C4-2B (cell line): ENCODE data around the gene DZIP1L.

ENCODE experiments used
- ZFX ChIP-seq: fragments of 450-650 bp; IDR thresholded peaks from 2 replicates; pipeline ENCODE4 v1.6.1; 2017
- TF ChIP-seq, protein P1 (sequence below): fragments of 450-650 bp; conservative IDR thresholded peaks from 2 replicates; pipeline ENCODE4 v1.5.1; 2017; ENCODE audit warnings: mild to moderate bottlenecking

DNA sequence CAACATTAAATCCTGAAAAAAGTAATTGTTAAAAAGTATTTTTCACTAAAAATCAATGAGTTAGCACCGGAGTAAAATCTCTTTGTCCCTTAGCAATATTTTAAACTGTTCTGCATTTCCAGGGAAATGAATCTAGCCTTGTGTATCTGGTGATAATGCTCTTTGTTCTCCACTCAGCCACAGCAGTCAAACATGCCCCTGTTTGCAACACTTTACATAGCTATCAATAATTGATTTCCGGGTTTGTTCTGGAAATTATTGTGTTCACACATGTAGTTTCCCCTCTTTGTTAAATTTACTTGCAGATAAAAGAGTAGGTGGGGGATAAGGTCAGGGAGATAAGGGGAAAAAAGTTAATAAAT is 20.4 kb upstream of the DZIP1L start:
- TF ChIP-seq, protein P1, sequence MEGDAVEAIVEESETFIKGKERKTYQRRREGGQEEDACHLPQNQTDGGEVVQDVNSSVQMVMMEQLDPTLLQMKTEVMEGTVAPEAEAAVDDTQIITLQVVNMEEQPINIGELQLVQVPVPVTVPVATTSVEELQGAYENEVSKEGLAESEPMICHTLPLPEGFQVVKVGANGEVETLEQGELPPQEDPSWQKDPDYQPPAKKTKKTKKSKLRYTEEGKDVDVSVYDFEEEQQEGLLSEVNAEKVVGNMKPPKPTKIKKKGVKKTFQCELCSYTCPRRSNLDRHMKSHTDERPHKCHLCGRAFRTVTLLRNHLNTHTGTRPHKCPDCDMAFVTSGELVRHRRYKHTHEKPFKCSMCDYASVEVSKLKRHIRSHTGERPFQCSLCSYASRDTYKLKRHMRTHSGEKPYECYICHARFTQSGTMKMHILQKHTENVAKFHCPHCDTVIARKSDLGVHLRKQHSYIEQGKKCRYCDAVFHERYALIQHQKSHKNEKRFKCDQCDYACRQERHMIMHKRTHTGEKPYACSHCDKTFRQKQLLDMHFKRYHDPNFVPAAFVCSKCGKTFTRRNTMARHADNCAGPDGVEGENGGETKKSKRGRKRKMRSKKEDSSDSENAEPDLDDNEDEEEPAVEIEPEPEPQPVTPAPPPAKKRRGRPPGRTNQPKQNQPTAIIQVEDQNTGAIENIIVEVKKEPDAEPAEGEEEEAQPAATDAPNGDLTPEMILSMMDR = no peak
- TF ChIP-seq ZFX = no peak
